GM19023 (cell line): ENCODE results near the gene RNU7-1.

Experiments
- ATAC-seq: cut with Tn5 transposase; IDR thresholded peaks from one replicate; pipeline ENCODE4 v1.9.1; 2021; ENCODE audit warnings: mild to moderate bottlenecking, moderate library complexity; ENCODE audit not compliant: unreplicated experiment

Gene RNU7-1

GRCh38 chr12:6952121-6952862, 8.7 kb downstream of the RNU7-1 start:
- no peak for ATAC-seq

- no peak for ATAC-seq
Measured at GRCh38 chr12:6952863-6953441, 9.3 kb downstream of the RNU7-1 start.

- ATAC-seq: peak; percentile 49
Measured at GRCh38 chr12:6953442-6954315, 10.1 kb downstream of the RNU7-1 start.

- ATAC-seq: no peak
Measured at GRCh38 chr12:6954316-6955107, 10.9 kb downstream of the RNU7-1 start.

GRCh38 chr12:6955108-6956020, 11.7 kb downstream of the RNU7-1 start:
- ATAC-seq: no peak

- ATAC-seq: no peak
Measured at GRCh38 chr12:6956021-6956727, 12.6 kb downstream of the RNU7-1 start.

- ATAC-seq: no peak
Measured at GRCh38 chr12:6957151-6957701, 13.6 kb downstream of the RNU7-1 start.

- no peak for ATAC-seq
Measured at GRCh38 chr12:6957741-6958608, 14.4 kb downstream of the RNU7-1 start.

- no peak for ATAC-seq
Measured at GRCh38 chr12:6958609-6959057, 15.0 kb downstream of the RNU7-1 start.

GRCh38 chr12:6959058-6959804, 15.6 kb downstream of the RNU7-1 start:
- peak; percentile 46 for ATAC-seq

- ATAC-seq: no peak
Measured at GRCh38 chr12:6959805-6960592, 16.4 kb downstream of the RNU7-1 start.

GRCh38 chr12:6960593-6961277, 17.1 kb downstream of the RNU7-1 start:
- no peak for ATAC-seq

GRCh38 chr12:6961278-6961694, 17.7 kb downstream of the RNU7-1 start:
- ATAC-seq: no peak

GRCh38 chr12:6961695-6962284, 18.2 kb downstream of the RNU7-1 start:
- no peak for ATAC-seq

- no peak for ATAC-seq
Measured at GRCh38 chr12:6962285-6963015, 18.8 kb downstream of the RNU7-1 start.
